Left colon (tissue), 2 donors: Measurements from ENCODE around the gene PCCA. TPM values are rescaled to one million over a fixed set of nuclear protein-coding genes. Genes with fewer than 3 reads are reported as not detected.
A peak's percentile ranks its signal among the peaks of the same experiment; 100 is the strongest.

ENCODE experiments used
- ATAC-seq: fragments of 200-7000 bp; cut with Tn5 transposase; one replicate; pipeline ENCODE4 v1.9.1; 2020; ENCODE audit warnings: mild to moderate bottlenecking, moderate library complexity
- DNase-seq, 2 donors: peaks; one replicate each; pipeline ENCODE4 v3.0.0-alpha.2; 2020
- intact Hi-C, 2 donors: fragments of 100-400 bp; cut with DNase I in 1 of 2; cut with micrococcal nuclease in 1 of 2; formaldehyde crosslinking; loops; one replicate each; pipeline versions ENCODE4 v1.11.2 to v1.14.0; 2022; cut with DNase I, micrococcal nuclease
- total RNA-seq, 2 donors: library from RNA; stranded (reverse); fragmentation: NEBNext Ultra II Directional; extraction: Animal tissue kit (Norgen Biotek cat#: 25700); gene quantifications; one replicate each; pipeline ENCODE4 v1.2.1, GENCODE V29; 2021
- donor health status: DM: no; HTN: no; CAD: no.
- donor health status: DM: yes; HTN: yes; CAD: no.

PCCA gene
- total RNA-seq, 2 donors from 2014 or later: 84.1 to 99.1 TPM

DNA sequence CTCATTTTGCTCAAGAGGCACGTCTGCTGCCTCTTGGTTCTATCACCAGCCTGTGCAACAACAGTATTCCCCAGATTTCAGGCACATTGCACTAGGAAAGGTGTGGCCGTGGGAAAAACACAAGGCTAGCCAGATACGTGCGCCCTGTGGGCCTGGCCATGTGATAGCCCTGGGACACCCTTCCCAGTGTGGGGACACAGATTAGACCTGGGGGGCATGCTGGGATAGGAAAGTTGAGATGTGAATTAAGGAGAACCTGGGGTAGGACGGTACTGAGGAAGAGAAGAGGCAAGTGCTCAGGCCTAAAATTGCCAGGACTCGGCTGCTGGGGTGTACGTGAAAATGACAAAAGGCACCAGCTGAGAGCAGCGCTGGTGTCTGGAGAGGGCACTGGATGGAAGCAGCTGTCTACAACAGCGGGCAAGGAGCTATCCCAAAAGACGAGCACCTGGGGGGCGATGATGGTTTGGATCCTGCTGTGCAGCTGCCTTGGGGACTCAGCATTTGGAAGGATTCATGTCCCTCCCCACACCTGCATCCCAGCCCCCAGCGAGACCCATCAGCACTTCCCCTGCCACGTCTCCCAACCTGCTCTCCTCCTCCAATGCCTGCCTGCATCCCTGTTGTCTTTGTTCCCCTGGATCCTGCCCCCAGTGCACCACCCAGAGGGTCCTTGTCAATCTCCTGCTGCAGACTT lies 445.4 kb downstream of the PCCA start:
- intact Hi-C loops: no loop called here
- ATAC-seq: peak; percentile 4
- DNase-seq: no peak

DNA sequence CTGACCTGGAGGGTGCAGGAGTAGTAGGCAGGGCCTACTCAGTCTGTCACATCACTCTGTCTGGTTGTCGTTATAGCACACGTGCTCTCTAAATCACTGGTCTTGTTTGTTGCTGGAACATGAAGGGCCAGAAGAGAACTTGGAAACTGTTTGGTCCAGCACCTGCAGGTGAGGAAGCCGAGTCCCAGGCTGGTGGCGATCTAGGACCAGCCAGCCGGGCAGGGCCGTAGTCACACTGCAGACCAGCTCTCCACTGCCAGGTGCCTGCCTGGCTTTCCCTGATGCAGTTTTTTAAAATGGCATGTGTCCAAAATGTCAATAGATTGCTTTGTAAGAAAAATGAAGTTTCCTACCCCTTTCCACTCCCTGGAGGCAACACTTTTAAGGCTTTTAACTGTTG lies 446.0 kb downstream of the PCCA start:
- no peak for ATAC-seq
- DNase-seq: no peak
- intact Hi-C loops: no loop called here

DNA sequence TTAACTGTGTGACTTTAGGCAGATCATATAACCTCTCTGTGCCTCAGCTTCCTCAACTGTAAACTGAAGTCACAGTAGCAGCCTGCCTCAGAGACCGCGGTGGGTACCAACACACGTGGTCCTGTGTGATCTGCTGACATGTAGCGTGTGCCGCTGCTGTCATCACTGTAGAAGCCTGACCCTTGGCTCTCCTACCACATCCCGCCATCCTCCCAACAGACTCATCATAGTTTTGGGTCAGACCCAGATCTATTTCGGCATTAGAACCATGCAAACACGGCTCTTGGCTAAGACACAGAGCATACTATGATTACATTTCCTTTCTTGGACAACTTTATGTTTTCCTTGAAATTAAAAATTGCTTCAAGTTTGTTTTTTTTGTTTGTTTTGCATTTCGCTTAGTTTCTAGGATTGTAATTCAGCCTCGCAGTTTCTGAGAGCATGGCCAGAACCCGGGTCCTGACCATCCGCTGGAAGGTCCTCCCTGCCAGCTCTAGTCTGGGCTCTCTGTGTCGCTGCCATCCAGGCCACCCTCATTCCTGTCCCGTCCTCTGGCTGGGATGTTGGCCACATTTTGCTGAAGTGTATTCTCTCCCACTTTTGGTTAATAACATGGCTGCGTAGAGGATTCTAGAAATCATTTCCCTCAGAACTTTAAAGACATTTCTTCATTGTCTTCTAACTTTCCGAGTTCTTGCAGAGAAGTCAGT lies 446.7 kb downstream of the PCCA start:
- no peak for DNase-seq
- intact Hi-C loops: no loop called here
- ATAC-seq: no peak

DNA sequence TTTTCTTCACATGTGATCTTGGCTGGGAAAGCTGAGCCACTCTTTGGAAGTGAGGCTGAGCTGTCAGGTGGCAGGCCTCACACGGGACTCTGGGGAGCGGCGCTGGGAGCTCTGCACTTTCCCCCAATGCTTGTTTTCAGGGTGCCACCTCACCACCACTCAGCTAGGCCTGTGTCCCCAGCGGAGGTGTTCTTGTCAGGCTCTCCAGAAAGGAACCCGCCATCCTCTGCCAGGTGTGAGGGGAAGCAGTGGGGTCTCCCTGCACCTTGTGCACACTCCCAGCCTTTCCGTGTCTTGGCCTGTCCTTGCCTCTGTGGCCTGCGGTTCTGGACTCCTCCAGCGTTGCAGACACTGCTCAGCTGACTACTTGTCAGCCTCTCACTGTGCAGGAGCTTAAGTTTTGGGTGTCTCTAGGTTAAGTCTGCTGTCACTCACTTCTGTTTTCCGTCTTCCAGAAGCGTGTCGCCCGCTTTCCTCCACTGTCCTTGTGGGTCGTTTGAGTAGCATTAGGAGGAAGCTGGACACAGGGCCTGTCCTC lies 447.8 kb downstream of the PCCA start:
- intact Hi-C loops: no loop called here
- DNase-seq: no peak
- ATAC-seq: no peak

DNA sequence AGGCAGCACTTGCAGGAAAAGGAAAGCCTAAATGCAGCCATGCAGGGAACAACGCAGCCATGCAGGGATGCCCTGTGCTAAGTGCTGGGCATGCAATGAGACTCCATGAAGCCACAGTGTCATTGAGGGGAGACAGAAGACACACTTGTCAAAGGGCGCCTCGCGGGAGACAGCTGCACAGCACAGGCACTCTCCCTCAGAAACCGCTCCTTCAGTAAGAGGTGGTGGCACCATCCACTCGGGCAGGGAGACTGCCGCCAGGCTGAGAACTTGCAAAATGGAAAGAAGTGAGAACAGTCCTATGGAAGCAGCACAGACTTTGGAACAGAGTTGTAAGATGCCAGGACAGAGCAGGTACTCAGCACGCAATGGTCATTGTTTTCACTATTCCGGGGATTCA lies 448.6 kb downstream of the PCCA start:
- intact Hi-C loops: no loop called here
- no peak for DNase-seq
- ATAC-seq: no peak

DNA sequence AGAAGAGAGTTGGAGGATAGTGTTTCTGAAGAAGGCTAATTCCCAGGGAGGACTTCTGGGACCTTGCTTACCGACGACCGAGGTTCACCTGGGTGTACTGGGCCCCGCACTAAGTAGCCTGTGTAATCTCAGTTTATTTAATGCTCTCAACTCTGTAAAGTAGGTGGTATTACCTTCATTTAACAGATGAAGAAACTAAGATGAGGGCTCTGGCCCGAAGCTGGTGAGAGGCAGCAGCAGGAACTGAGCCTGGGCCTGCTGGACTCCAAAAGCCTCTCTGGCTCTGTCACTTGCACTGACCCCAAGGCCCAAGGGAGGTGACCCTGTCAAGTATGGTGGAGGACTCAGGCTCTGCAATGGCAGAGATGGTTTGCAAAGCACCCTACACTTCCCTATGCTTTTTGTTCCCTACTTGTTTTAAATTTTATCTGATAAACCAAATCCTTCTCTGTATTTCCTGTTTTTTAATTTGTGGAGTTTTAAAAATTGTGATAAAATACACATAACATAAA lies 449.1 kb downstream of the PCCA start:
- ATAC-seq (no peak), DNase-seq (no peak)
- intact Hi-C loops: no loop called here

DNA sequence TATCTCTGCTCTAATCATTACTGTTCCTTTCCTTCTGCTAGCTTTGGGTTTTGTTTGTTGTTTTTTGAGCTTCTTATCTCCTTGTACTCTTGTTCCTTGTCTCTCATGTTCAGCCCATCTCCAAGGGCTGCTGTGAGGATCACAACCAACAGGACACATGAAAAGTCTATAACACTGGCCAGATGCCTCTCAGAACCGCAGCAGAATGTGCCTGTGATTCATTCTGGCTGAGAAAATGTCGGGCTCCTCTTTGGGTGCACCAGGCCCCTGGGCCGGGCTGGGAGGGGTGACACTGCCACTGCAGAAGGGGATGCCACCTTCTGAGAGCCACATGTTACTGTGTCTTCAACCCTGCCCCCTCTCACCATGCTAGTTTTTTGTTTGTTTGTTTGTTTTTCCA lies 451.7 kb downstream of the PCCA start:
- intact Hi-C loops: no loop called here
- no peak for ATAC-seq
- no peak for DNase-seq

DNA sequence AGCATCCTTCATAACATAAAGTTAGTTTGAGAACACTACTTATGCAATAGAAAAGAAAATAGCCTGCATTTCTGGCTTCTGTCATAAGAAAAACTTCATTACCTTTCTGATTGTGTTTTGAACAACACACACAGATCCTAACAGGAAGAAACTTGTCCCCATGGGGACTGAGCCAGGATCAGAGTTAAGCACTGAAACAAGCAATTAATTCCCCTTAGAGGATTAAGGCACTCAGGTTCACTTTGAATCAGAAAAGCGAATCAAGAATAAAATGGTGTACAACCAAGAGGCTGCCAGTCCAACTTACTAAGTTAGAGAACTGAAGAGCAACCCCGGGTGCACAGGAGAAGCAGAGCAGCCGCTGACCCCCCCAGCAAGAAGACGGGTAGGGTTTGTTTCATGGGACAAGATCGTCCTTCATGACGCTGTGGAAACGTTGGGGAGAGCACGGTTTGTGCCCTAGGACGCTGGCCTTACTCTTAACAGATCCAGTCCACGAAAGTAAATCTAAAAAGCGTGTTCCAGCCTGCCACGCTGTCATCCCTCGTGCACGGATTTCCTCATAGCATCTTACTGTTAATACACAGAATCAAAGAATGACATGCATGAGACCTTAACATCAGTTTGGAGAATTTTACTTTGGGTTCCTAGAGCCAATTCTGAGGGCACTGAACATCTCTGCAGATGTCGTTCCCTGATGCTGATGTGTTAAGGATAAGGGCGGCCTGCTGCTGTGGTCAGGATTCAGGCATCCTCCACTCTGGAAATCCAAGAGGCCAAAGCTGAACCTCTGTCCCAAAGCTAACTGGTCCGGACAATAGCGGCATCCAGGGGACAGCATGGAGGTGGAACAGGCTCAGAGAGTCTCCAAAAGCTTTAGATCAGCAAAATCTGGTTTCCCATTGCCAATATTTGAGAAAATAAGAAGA lies 453.3 kb downstream of the PCCA start:
- intact Hi-C loops: no loop called here
- ATAC-seq (no peak), DNase-seq (no peak)

DNA sequence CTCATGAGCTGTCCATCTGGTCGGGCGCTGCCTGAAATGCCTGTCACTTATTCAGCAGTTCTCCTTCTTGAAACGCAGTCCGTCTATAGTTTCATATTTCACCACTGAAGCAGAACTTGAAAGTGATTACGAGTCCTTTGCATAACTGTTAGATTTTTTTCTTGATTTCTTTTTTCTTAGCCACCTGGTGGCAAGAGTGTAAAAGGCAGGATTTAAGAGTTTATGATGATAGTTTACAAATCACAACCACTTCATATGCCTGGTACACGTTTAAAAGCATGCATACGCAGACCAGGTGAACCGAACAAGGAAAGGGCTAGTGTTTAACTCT lies 453.9 kb downstream of the PCCA start:
- no peak for DNase-seq
- intact Hi-C loops: no loop called here
- ATAC-seq: peak; percentile 26

DNA sequence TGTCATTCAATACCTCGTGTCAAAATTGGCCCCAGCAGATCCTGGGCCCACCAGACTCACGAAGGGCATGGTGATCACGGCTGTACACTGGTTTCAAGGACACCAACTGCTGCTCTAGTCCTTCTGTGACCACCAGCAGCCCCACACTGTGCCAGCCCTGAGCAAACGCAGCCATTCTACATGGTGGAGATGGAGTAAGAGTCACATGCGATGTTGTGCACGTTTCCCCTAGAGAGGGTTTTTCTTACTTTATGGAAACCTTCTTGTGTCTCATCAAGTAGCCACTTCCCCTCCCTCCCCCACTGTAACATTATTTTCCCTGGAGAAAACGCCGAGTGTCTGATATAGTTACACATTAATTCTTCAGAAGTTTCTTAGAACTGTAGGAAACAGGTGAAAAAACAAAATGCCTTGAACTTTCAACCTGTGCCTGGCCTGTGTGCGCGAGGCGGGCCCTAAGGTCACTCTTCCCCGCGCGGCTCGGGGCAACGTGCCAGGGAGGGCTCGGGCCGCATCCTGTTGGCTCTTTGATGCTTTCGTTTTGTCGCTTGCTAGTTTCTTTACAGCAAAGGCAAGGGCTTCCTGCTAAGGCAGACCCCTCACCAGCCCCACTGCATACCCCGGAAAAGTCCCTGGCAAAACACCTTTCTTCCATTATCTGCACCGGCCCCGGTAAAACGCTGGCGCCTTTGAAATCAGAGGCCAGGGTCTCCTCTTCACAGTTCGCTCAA lies 455.1 kb downstream of the PCCA start:
- intact Hi-C loops: no loop called here
- ATAC-seq (no peak), DNase-seq (no peak)

DNA sequence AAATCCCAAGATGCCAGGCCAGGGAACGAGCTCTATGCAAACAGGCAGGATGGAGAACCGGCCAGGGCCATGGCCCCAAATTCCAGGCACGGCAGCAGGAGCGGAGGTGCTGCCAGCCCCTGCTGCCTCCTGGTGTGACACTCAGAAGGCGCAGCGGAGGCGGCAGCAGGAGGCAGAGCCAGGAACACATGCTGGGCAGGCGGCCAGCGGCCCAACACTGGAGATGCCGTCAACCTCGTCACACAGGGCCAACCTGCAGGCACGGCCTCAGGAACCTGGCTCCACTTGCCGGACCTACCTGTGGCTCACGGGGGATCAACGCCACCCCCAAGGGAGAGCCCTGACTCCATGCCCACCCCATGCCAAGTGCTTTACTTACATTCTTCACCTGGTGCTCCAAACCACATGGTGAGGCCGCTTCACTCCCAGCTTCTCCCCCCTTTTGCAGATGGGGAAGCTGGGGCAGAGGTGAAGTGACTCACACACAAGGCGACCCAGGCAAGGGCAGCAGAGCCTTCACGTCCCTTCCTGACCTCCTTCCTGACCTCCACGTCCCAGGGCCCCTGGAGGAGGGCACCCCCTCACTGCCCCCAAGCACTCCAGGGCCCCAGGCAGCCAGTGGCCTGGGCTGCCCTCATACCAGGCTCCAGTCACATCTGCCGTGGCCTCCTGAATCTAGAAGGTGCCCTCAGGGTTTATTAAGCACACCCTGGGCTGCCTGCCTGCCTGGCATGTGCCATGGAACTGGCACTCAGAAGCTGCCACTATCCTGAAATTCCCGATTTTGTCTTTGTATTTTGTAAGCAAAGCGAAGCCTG lies 456.2 kb downstream of the PCCA start:
- intact Hi-C loops: no loop called here
- ATAC-seq: no peak
- DNase-seq: no peak

DNA sequence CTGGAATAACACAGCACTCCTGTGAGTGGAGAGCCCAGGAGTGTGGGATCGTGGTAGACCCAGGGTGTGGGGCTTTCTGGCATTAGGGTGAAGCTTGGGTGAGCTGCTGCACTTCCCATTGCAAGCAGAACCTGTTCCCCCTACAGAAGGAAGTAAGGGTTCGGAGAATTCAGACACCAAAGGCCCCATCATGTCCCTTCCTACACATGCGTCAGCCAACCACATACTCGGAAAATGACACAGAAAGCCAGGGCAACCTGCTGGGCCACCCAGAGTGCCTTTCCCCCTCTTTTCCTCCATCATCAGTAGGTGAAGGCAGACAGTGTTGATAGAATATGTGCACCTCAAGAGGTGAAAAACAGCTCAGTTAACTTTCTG lies 456.8 kb downstream of the PCCA start:
- ATAC-seq (no peak), DNase-seq (no peak)
- intact Hi-C loops: no loop called here

DNA sequence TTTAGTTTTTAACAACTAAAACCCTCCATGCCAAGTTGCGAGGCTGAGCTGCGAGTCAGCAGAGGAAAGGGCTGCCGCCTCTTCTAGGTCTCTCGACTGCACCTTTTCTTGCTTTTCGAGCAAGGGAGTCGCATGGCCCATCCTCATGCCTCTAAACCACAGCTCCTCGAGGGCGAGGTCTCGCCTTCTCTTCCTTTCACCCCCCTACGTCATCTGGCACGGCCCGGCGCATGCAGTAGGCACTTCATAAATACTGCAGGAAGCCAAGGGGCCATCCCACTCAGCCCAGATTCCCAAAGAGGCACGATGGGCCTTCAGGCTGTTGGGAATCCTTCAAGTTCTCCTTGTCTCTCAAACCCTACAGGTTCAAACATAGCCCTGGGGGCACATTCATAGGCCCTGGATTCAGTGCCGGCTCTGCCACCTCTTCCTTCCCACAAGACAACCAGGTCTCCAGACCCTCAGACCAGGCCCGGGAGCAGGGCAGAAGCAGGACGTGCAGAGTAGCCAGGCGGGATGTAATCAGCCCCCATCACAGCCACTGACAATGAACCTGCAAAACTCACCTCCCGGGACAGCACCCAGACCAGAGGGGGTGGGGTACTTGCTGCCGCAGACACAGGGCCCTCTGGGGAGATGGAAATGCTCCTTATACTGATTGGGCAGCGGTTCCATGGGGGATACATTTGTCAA lies 458.0 kb downstream of the PCCA start:
- intact Hi-C loops: no loop called here
- ATAC-seq (no peak), DNase-seq (no peak)

DNA sequence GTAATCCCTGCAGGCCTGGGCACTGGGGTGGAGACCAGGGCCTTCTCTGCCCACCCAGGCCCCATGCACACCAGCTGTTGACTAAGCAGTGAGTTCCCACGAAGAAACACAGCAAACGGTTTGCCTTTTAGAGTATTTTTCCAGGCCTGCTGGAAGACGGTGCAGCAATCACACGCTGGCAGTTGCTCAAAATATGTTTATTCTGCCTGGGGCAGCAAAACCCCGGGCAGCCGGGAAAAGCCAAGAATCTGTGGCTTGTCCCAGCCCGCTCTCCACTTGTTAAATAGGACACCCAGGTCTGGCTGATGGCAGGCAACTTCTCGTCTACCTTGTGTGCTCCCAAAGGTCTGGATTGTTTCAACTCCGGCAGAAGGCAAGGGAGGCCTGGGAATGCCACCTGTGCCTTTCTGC lies 458.9 kb downstream of the PCCA start:
- intact Hi-C loops: no loop called here
- ATAC-seq (no peak), DNase-seq (no peak)

DNA sequence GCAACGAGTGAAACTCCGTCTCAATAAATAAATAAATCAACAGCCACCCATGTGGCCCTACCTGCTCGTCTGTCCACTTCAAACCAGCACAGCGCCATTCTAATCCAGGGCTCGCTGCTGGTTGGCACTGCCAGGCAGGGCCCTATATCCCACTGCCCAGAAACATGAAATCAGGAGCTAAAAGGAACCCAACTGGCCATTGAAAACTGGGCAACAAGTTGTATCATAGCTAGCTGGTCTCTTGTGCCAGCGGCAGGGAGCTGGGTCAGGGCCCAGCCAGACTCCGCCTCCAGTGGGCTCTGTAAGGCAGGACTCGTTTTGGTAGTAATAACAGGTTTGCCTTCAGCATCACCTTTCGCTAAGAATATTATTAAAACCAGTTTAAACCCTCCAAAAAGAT lies 460.4 kb downstream of the PCCA start:
- ATAC-seq (no peak), DNase-seq (no peak)
- intact Hi-C loops: no loop called here

DNA sequence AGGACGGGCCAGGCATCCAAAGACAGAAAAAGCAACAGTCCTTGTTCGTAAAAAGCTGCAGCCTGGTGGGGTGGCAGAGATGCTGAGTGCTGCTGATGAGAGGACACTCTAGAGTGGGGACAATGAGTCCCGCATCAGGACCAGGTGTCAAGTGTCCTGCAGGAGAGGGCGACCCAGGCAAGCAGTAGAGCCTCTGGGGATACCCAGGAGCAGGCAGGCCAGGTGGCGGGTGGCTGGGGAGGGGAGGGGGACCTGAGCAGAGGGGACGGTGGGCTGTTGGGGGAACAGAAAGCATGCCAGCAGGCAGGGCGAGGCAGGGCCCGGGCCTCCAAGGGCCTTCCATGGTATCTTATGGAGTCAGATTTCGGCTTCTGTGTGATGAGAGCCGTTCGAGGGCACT lies 463.9 kb downstream of the PCCA start:
- ATAC-seq (no peak), DNase-seq (no peak)
- intact Hi-C loops: no loop called here

DNA sequence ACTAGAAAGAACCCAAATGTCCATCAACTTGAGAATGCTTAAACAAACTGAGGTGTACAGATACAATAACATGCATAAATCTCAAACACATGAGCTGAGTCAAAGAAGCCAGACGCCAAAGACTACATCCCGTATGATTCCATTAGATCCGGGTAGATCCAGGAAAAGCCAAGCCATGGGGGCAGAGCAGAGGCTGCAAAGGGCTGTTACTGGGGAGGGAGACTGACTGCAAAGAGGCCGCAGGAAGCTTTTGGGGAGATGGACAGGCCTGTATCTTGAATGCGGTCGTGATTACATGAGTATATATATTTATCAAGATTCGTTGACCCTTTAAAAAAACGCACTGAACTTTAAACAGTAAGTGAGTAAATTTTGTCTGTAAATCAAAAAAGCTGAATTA lies 471.0 kb downstream of the PCCA start:
- ATAC-seq (no peak), DNase-seq (no peak)
- intact Hi-C loops: no loop called here
